Hepatocyte (in vitro differentiated cells): ENCODE measurements around the gene LEF1. TPM values are rescaled to one million over a fixed set of nuclear protein-coding genes. Genes with fewer than 3 reads are reported as not detected.

Experiments used
- DNase-seq: peaks from one replicate; pipeline ENCODE4 v3.0.0-alpha.2; 2016; ENCODE audit warnings: low spot score
- H2AFZ ChIP-seq: fragments of 200-600 bp; sonication (generic); 2 replicates; pipeline ENCODE4 v1.6.0; 2016; ENCODE audit warnings: antibody characterized with exemption, mild to moderate bottlenecking
- H3K27ac ChIP-seq: fragments of 200-600 bp; sonication (generic); 2 replicates; pipeline ENCODE4 v1.5.1; 2016; ENCODE audit warnings: mild to moderate bottlenecking
- H3K27me3 ChIP-seq: fragments of 200-600 bp; sonication (generic); 2 replicates; pipeline ENCODE4 v1.6.1; 2016
- H3K36me3 ChIP-seq: fragments of 200-600 bp; sonication (generic); replicated peaks from 2 replicates; pipeline ENCODE4 v1.5.1; 2016; ENCODE audit warnings: low read depth; ENCODE audit not compliant: insufficient read depth
- H3K4me1 ChIP-seq: fragments of 200-600 bp; sonication (generic); 2 replicates; pipeline ENCODE4 v1.5.1; 2016; ENCODE audit warnings: mild to moderate bottlenecking, moderate library complexity; ENCODE audit not compliant: insufficient read depth
- H3K4me2 ChIP-seq: fragments of 200-600 bp; sonication (generic); 2 replicates; pipeline ENCODE4 v1.6.0; 2016
- H3K4me3 ChIP-seq: fragments of 200-600 bp; sonication (generic); 2 replicates; pipeline ENCODE4 v1.5.1; 2016; ENCODE audit warnings: mild to moderate bottlenecking
- H3K79me2 ChIP-seq: fragments of 200-600 bp; sonication (generic); 2 replicates; pipeline ENCODE4 v1.6.0; 2017; ENCODE audit warnings: mild to moderate bottlenecking
- H3K9me2 ChIP-seq: fragments of 200-600 bp; sonication (generic); replicated peaks from 2 replicates; pipeline ENCODE4 v1.6.0; 2017; ENCODE audit warnings: mild to moderate bottlenecking; ENCODE audit not compliant: insufficient read depth
- H3K9me3 ChIP-seq: fragments of 200-600 bp; sonication (generic); 2 replicates; pipeline ENCODE4 v1.5.1; 2016; ENCODE audit warnings: low read depth, mild to moderate bottlenecking
- H4K20me1 ChIP-seq: fragments of 200-600 bp; sonication (generic); 2 replicates; pipeline ENCODE4 v1.6.0; 2016; ENCODE audit warnings: mild to moderate bottlenecking; ENCODE audit not compliant: insufficient read depth, poor library complexity, severe bottlenecking
- EZH2 ChIP-seq: fragments of 200-600 bp; sonication (generic); IDR thresholded peaks from 2 replicates; pipeline ENCODE4 v1.6.1; 2016; ENCODE audit warnings: antibody characterized with exemption, mild to moderate bottlenecking, borderline replicate concordance
- EZH2phosphoT487 ChIP-seq: fragments of 200-600 bp; sonication (generic); IDR thresholded peaks from one replicate; pipeline ENCODE4 v1.6.1; 2018; ENCODE audit warnings: antibody characterized with exemption, mild to moderate bottlenecking, low read depth, moderate library complexity; ENCODE audit not compliant: unreplicated experiment, severe bottlenecking
- WGBS: methylation state at CpG from one replicate; pipeline ENCODE4 v1.1.6; 2016; ENCODE audit warnings: low lambda C conversion rate; ENCODE audit errors: missing lambda C conversion rate; 5-methylcytosine and 5-hydroxymethylcytosine counted together
- polyA plus RNA-seq: library from polyadenylated mRNA; unstranded; fragments of >200 nt; fragmentation: Nextera tagmentation; extraction: Ambion mirVana; gene quantifications from 2 replicates; pipeline ENCODE4 v1.2.1, GENCODE V29; 2016
- total RNA-seq: library from RNA; depleted of rRNA; stranded (reverse); fragments of >200 nt; gene quantifications from 2 replicates; pipeline ENCODE4 v1.2.3, GENCODE V29; 2014
- TF ChIP-seq, protein P1 (sequence below): fragments of 200-600 bp; sonication (generic); IDR thresholded peaks from 2 replicates; pipeline ENCODE4 v1.5.1; 2016; ENCODE audit warnings: antibody characterized with exemption, mild to moderate bottlenecking; ENCODE audit not compliant: poor library complexity

The LEF1 gene
- total and polyA plus RNA-seq, 2 experiments from 2014 or later: 8.6 to 10.4 TPM

DNA sequence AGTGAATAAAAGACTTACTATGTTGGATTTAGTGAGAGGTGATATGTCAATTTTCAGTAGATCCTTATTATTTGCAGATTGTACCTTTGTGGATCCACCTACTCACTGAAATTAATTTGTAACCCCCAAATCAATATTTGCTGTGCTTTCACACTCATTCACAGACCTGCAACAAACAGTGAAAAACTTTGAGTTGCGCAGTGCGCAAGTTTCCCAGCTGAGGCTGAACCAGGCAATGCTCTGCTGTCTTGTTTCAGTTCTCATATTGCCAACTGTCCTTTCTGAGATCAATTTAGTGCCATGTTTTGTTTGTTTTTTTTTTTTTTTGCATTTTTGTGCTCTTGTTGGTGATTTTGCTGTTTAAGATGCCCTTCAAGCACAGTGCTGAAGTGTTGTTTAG lies 40.8 kb upstream of the LEF1 start:
- no peaks in the 10 kb centered on the region for H3K9me3 ChIP-seq
- no peak overlapping the region for H3K4me3 ChIP-seq
- 68% methylated on average over 2 of the region's 2 CpGs for whole genome bisulfite sequencing
- H2AFZ ChIP-seq: no peak overlapping the region
- H3K9me2 ChIP-seq: no peaks in the 10 kb centered on the region
- H3K27me3 ChIP-seq: no peaks in the 10 kb centered on the region
- H4K20me1 ChIP-seq: no peaks in the 10 kb centered on the region
- H3K36me3 ChIP-seq: no peaks in the 10 kb centered on the region
- no peaks in the 10 kb centered on the region for H3K4me1 ChIP-seq
- no peak overlapping the region for H3K27ac ChIP-seq
- H3K4me2 ChIP-seq: no peak overlapping the region
- no peaks in the 10 kb centered on the region for H3K79me2 ChIP-seq
- no peak for DNase-seq
- TF ChIP-seq EZH2phosphoT487: no peak
- TF ChIP-seq, protein P1, sequence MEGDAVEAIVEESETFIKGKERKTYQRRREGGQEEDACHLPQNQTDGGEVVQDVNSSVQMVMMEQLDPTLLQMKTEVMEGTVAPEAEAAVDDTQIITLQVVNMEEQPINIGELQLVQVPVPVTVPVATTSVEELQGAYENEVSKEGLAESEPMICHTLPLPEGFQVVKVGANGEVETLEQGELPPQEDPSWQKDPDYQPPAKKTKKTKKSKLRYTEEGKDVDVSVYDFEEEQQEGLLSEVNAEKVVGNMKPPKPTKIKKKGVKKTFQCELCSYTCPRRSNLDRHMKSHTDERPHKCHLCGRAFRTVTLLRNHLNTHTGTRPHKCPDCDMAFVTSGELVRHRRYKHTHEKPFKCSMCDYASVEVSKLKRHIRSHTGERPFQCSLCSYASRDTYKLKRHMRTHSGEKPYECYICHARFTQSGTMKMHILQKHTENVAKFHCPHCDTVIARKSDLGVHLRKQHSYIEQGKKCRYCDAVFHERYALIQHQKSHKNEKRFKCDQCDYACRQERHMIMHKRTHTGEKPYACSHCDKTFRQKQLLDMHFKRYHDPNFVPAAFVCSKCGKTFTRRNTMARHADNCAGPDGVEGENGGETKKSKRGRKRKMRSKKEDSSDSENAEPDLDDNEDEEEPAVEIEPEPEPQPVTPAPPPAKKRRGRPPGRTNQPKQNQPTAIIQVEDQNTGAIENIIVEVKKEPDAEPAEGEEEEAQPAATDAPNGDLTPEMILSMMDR: no peak
- no peak for TF ChIP-seq EZH2

DNA sequence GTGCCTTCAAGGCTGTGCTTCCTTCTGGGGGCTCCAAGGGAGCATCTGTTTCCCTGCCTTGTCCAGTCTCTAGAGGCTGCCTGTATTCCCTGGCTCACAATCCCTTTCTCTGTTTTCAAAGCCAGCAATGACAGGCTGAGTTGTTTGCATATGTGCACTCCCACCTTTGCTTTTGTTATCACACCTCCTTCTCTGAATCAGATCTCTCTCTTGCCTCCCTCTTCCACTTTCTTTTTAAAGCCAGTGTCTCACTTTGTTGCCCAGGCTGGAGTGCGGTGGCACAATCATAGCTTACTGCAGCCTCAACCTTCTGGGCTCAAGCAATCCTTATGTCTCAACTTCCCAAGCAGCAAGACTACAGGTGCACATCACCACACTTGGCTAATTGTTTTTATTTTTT lies 37.1 kb upstream of the LEF1 start:
- Histone ChIP-seq H3K4me1 (no peaks in the 10 kb centered on the region), H2AFZ (no peak overlapping the region), H3K9me3 (no peaks in the 10 kb centered on the region), H3K4me2 (no peak overlapping the region), H3K36me3 (no peaks in the 10 kb centered on the region), H3K27me3 (no peaks in the 10 kb centered on the region), H3K4me3 (no peak overlapping the region), H3K79me2 (no peaks in the 10 kb centered on the region), H3K27ac (no peak overlapping the region), H4K20me1 (no peaks in the 10 kb centered on the region), H3K9me2 (no peaks in the 10 kb centered on the region)
- WGBS: 100% methylated on average over 1 of the region's 1 CpG
- no peak for TF ChIP-seq EZH2phosphoT487
- TF ChIP-seq, protein P1: no peak
- no peak for TF ChIP-seq EZH2
- DNase-seq: no peak

DNA sequence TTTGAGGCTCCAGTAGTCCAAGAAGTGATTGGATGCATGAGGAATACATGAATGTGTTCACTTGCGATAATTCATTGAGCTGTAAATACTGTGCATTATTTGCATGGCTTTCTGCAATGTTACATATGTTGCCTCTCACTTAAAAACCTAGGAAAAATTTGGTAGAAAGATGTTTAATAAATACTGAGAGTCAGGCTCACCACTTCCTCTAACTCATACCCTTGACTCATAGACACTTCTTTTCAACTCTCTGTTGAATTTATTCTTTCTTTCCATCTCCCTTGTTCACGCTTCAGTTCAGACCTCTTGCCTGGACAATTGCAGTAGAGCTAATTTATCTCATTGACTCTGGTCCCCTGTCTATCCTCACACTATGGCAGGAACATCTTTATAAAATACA lies 35.8 kb upstream of the LEF1 start:
- no peak overlapping the region for H2AFZ ChIP-seq
- no peak for DNase-seq
- WGBS: 96% methylated on average over 2 of the region's 2 CpGs
- no peaks in the 10 kb centered on the region for H3K4me1 ChIP-seq
- H3K27ac ChIP-seq: no peak overlapping the region
- H3K27me3 ChIP-seq: no peaks in the 10 kb centered on the region
- TF ChIP-seq EZH2 (no peak), EZH2phosphoT487 (no peak)
- TF ChIP-seq, protein P1: no peak
- H3K4me2 ChIP-seq: no peak overlapping the region
- H3K79me2 ChIP-seq: no peaks in the 10 kb centered on the region
- H3K36me3 ChIP-seq: no peaks in the 10 kb centered on the region
- no peaks in the 10 kb centered on the region for H3K9me2 ChIP-seq
- H3K4me3 ChIP-seq: no peak overlapping the region
- H4K20me1 ChIP-seq: no peaks in the 10 kb centered on the region
- H3K9me3 ChIP-seq: no peaks in the 10 kb centered on the region

DNA sequence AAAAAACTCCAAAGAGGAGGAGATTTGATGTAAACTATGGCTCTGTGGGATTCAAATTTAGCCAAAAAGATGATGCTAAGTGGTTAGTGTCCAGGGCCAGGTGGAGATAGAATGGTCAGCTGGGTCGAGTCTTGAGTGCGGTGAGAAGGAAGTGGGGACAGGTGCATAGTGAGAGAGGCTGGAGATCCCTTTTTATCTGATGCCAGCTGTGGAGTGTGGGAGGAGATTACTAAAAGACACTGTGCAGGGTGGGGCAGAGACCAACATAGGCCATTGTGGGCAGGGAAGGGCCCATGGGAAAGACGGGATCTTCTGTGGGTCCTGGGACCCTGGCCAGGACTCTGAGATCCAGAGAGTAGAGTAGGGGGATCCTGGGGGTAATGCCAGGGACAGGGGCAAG lies 34.6 kb upstream of the LEF1 start:
- Histone ChIP-seq H3K4me3 (no peak overlapping the region), H3K9me2 (no peaks in the 10 kb centered on the region), H3K79me2 (no peaks in the 10 kb centered on the region), H4K20me1 (no peaks in the 10 kb centered on the region), H3K27ac (no peak overlapping the region), H3K4me1 (no peaks in the 10 kb centered on the region), H3K36me3 (no peaks in the 10 kb centered on the region), H3K9me3 (no peaks in the 10 kb centered on the region), H2AFZ (no peak overlapping the region), H3K4me2 (no peak overlapping the region), H3K27me3 (no peaks in the 10 kb centered on the region)
- WGBS: 95% methylated on average over 3 of the region's 3 CpGs
- no peak for DNase-seq
- TF ChIP-seq, protein P1: no peak
- TF ChIP-seq EZH2phosphoT487 (no peak), EZH2 (no peak)
